NCI-H69 (cell line): ENCODE measurements around the gene CHST2.

ENCODE experiments used
- DNase-seq: peaks from one replicate; lab custom pipeline; 2025; lab: John Stamatoyannopoulos, UW

Gene CHST2

GRCh38 chr3:143167969-143168854 is 48.6 kb downstream of the CHST2 start:
- no peak for DNase-seq

- DNase-seq: no peak
These were observed 49.3 kb downstream of the CHST2 start for GRCh38 chr3:143168855-143169192.

- DNase-seq: no peak
These were observed 50.5 kb downstream of the CHST2 start for GRCh38 chr3:143170074-143170473.

GRCh38 chr3:143170676-143171075 is 51.1 kb downstream of the CHST2 start:
- DNase-seq: peak; percentile 5

GRCh38 chr3:143171141-143171980 is 51.8 kb downstream of the CHST2 start:
- no peak for DNase-seq

- DNase-seq: no peak
These were observed 52.7 kb downstream of the CHST2 start for GRCh38 chr3:143172062-143172794.

- DNase-seq: no peak
These were observed 53.2 kb downstream of the CHST2 start for GRCh38 chr3:143172795-143173145.

GRCh38 chr3:143173242-143173641 is 53.7 kb downstream of the CHST2 start:
- DNase-seq: no peak
